SH-SY5Y (cell line): Measurements from ENCODE around the gene PHF20.

Experiments
- GATA2 ChIP-seq: IDR thresholded peaks from 2 replicates; pipeline ENCODE4 v1.6.1; 2011; ENCODE audit warnings: mild to moderate bottlenecking, low read depth, low read length
- GATA3 ChIP-seq: IDR thresholded peaks from 2 replicates; pipeline ENCODE4 v1.6.1; 2011; ENCODE audit warnings: low read depth, mild to moderate bottlenecking, low read length, moderate library complexity

- no peak for TF ChIP-seq GATA3
- TF ChIP-seq GATA2 = no peak
Measured at GRCh38 chr20:35884541-35884865, 112.7 kb downstream of the PHF20 start.
